GM12878 (cell line): Measurements from ENCODE around the gene TMEM30A.

Experiments
- CTCF ChIP-seq, 3 experiments: IDR thresholded peaks in 2 of 3; conservative IDR thresholded peaks in 1 of 3; 2 replicates each; pipeline ENCODE4 v1.5.1; 2011; ENCODE audit warnings: low read depth in 3 of 3, low read length in 3 of 3, mild to moderate bottlenecking in 3 of 3, control low read depth in 2 of 3, moderate library complexity in 2 of 3, inconsistent platforms in 1 of 3, mixed read lengths in 1 of 3; ENCODE audit not compliant: control insufficient read depth in 2 of 3, insufficient read depth in 1 of 3; ENCODE audit errors: extremely low read depth in 1 of 3
- FOXM1 ChIP-seq: IDR thresholded peaks from 2 replicates; pipeline ENCODE4 v1.6.1; 2012; ENCODE audit warnings: low read depth, mild to moderate bottlenecking, inconsistent platforms, low read length, moderate library complexity
- MEF2A ChIP-seq: IDR thresholded peaks from 2 replicates; pipeline ENCODE4 v1.6.1; 2011; ENCODE audit warnings: low read depth, mild to moderate bottlenecking, low read length, moderate library complexity; ENCODE audit not compliant: insufficient read depth
- MTA2 ChIP-seq: fragments of 450-650 bp; IDR thresholded peaks from 2 replicates; pipeline ENCODE4 v1.6.1; 2016; ENCODE audit warnings: low read depth, mild to moderate bottlenecking, moderate library complexity
- POLR2A ChIP-seq: IDR thresholded peaks from 2 replicates; pipeline ENCODE4 v1.6.1; 2011; ENCODE audit warnings: low read depth, mild to moderate bottlenecking, low read length
- POLR2AphosphoS5 ChIP-seq: IDR thresholded peaks from 2 replicates; pipeline ENCODE4 v1.6.1; 2011; ENCODE audit warnings: mild to moderate bottlenecking, low read length, inconsistent platforms
- POU2F2 ChIP-seq: IDR thresholded peaks from 3 replicates; pipeline ENCODE4 v1.6.1; 2011; ENCODE audit warnings: low read depth, mild to moderate bottlenecking, low read length, borderline replicate concordance
- REST ChIP-seq: IDR thresholded peaks from 2 replicates; pipeline ENCODE4 v1.6.1; 2012; ENCODE audit warnings: mild to moderate bottlenecking, low read depth, low read length
- SMC3 ChIP-seq: IDR thresholded peaks from 2 replicates; pipeline ENCODE4 v1.6.1; 2011; ENCODE audit warnings: low read length, improper control_type of control experiment, borderline replicate concordance
- YY1 ChIP-seq: IDR thresholded peaks from 2 replicates; pipeline ENCODE4 v1.6.1; 2011; ENCODE audit warnings: low read depth, mild to moderate bottlenecking, low read length
- ZNF274 ChIP-seq: IDR thresholded peaks from one replicate; pipeline ENCODE4 v1.8.0; 2011; ENCODE audit not compliant: insufficient read length, insufficient read depth
- TF ChIP-seq, protein P1 (sequence below): fragments of 450-650 bp; IDR thresholded peaks from 2 replicates; pipeline ENCODE4 v1.6.1; 2016; ENCODE audit warnings: mild to moderate bottlenecking
- TF ChIP-seq, protein P2 (sequence below): IDR thresholded peaks from 2 replicates; pipeline ENCODE4 v1.6.1; 2011; ENCODE audit warnings: low read depth, mild to moderate bottlenecking, low read length, moderate library complexity, borderline replicate concordance; ENCODE audit errors: extremely low read depth

- TF ChIP-seq CTCF (IDR thresholded peaks at IDR 0.05 in 2 of 3, conservative IDR thresholded peaks at IDR 0.05 in 1 of 3; ENCODE audit: control insufficient read depth in 2 of 3, extremely low read depth in 1 of 3, insufficient read depth in 1 of 3, low read depth in 3 of 3, low read length in 3 of 3) (peak; percentile 82 to 96 (median 92)), FOXM1 (no peak), SMC3 (peak; percentile 73; the same call in 1 of the 2 replicates), POU2F2 (0 out of 3 replicates have a peak, but pooled peaks have one; percentile 19), POLR2A (no peak), YY1 (0 out of 2 replicates have a peak, but pooled peaks have one; percentile 30), MEF2A (no peak), MTA2 (0 out of 2 replicates have a peak, but pooled peaks have one; percentile 20), POLR2AphosphoS5 (no peak), REST (no peak), ZNF274 (no peak)
- TF ChIP-seq, protein P1, sequence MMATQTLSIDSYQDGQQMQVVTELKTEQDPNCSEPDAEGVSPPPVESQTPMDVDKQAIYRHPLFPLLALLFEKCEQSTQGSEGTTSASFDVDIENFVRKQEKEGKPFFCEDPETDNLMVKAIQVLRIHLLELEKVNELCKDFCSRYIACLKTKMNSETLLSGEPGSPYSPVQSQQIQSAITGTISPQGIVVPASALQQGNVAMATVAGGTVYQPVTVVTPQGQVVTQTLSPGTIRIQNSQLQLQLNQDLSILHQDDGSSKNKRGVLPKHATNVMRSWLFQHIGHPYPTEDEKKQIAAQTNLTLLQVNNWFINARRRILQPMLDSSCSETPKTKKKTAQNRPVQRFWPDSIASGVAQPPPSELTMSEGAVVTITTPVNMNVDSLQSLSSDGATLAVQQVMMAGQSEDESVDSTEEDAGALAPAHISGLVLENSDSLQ: no peak
- TF ChIP-seq, protein P2, sequence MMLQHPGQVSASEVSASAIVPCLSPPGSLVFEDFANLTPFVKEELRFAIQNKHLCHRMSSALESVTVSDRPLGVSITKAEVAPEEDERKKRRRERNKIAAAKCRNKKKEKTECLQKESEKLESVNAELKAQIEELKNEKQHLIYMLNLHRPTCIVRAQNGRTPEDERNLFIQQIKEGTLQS: no peak
Measured at GRCh38 chr6:75208298-75209183, 76.1 kb downstream of the TMEM30A start.
